Hepatocyte (in vitro differentiated cells): Measurements from ENCODE around the gene MIER2. TPM values are rescaled to one million over a fixed set of nuclear protein-coding genes. Genes with fewer than 3 reads are reported as not detected.

Experiments used
- DNase-seq: peaks from one replicate; pipeline ENCODE4 v3.0.0-alpha.2; 2016; ENCODE audit warnings: low spot score
- H2AFZ ChIP-seq: fragments of 200-600 bp; sonication (generic); 2 replicates; pipeline ENCODE4 v1.6.0; 2016; ENCODE audit warnings: antibody characterized with exemption, mild to moderate bottlenecking
- H3K27ac ChIP-seq: fragments of 200-600 bp; sonication (generic); 2 replicates; pipeline ENCODE4 v1.5.1; 2016; ENCODE audit warnings: mild to moderate bottlenecking
- H3K27me3 ChIP-seq: fragments of 200-600 bp; sonication (generic); 2 replicates; pipeline ENCODE4 v1.6.1; 2016
- H3K36me3 ChIP-seq: fragments of 200-600 bp; sonication (generic); replicated peaks from 2 replicates; pipeline ENCODE4 v1.5.1; 2016; ENCODE audit warnings: low read depth; ENCODE audit not compliant: insufficient read depth
- H3K4me1 ChIP-seq: fragments of 200-600 bp; sonication (generic); 2 replicates; pipeline ENCODE4 v1.5.1; 2016; ENCODE audit warnings: mild to moderate bottlenecking, moderate library complexity; ENCODE audit not compliant: insufficient read depth
- H3K4me2 ChIP-seq: fragments of 200-600 bp; sonication (generic); 2 replicates; pipeline ENCODE4 v1.6.0; 2016
- H3K4me3 ChIP-seq: fragments of 200-600 bp; sonication (generic); 2 replicates; pipeline ENCODE4 v1.5.1; 2016; ENCODE audit warnings: mild to moderate bottlenecking
- H3K79me2 ChIP-seq: fragments of 200-600 bp; sonication (generic); 2 replicates; pipeline ENCODE4 v1.6.0; 2017; ENCODE audit warnings: mild to moderate bottlenecking
- H3K9me2 ChIP-seq: fragments of 200-600 bp; sonication (generic); replicated peaks from 2 replicates; pipeline ENCODE4 v1.6.0; 2017; ENCODE audit warnings: mild to moderate bottlenecking; ENCODE audit not compliant: insufficient read depth
- H3K9me3 ChIP-seq: fragments of 200-600 bp; sonication (generic); 2 replicates; pipeline ENCODE4 v1.5.1; 2016; ENCODE audit warnings: low read depth, mild to moderate bottlenecking
- H4K20me1 ChIP-seq: fragments of 200-600 bp; sonication (generic); 2 replicates; pipeline ENCODE4 v1.6.0; 2016; ENCODE audit warnings: mild to moderate bottlenecking; ENCODE audit not compliant: insufficient read depth, poor library complexity, severe bottlenecking
- EZH2 ChIP-seq: fragments of 200-600 bp; sonication (generic); IDR thresholded peaks from 2 replicates; pipeline ENCODE4 v1.6.1; 2016; ENCODE audit warnings: antibody characterized with exemption, mild to moderate bottlenecking, borderline replicate concordance
- EZH2phosphoT487 ChIP-seq: fragments of 200-600 bp; sonication (generic); IDR thresholded peaks from one replicate; pipeline ENCODE4 v1.6.1; 2018; ENCODE audit warnings: antibody characterized with exemption, mild to moderate bottlenecking, low read depth, moderate library complexity; ENCODE audit not compliant: unreplicated experiment, severe bottlenecking
- WGBS: methylation state at CpG from one replicate; pipeline ENCODE4 v1.1.6; 2016; ENCODE audit warnings: low lambda C conversion rate; ENCODE audit errors: missing lambda C conversion rate; 5-methylcytosine and 5-hydroxymethylcytosine counted together
- polyA plus RNA-seq: library from polyadenylated mRNA; unstranded; fragments of >200 nt; fragmentation: Nextera tagmentation; extraction: Ambion mirVana; gene quantifications from 2 replicates; pipeline ENCODE4 v1.2.1, GENCODE V29; 2016
- total RNA-seq: library from RNA; depleted of rRNA; stranded (reverse); fragments of >200 nt; gene quantifications from 2 replicates; pipeline ENCODE4 v1.2.3, GENCODE V29; 2014
- TF ChIP-seq, protein P1 (sequence below): fragments of 200-600 bp; sonication (generic); IDR thresholded peaks from 2 replicates; pipeline ENCODE4 v1.5.1; 2016; ENCODE audit warnings: antibody characterized with exemption, mild to moderate bottlenecking; ENCODE audit not compliant: poor library complexity

MIER2 gene
- total and polyA plus RNA-seq, 2 experiments from 2014 or later, result 8.4 to 47.3 TPM

GRCh38 chr19:326871-327270, 17.7 kb downstream of the MIER2 start:
- Histone ChIP-seq H3K9me2 (no peaks in the 10 kb centered on the region), H3K79me2 (peaks cover 41% of the 10 kb centered on the region), H3K27me3 (no peaks in the 10 kb centered on the region), H3K27ac (no peak overlapping the region), H3K9me3 (no peaks in the 10 kb centered on the region), H4K20me1 (no peaks in the 10 kb centered on the region), H3K4me3 (no peak overlapping the region), H3K36me3 (peaks cover 4% of the 10 kb centered on the region), H2AFZ (no peak overlapping the region), H3K4me1 (no peaks in the 10 kb centered on the region), H3K4me2 (no peak overlapping the region)
- no peak for DNase-seq
- no peak for TF ChIP-seq EZH2
- TF ChIP-seq, protein P1, sequence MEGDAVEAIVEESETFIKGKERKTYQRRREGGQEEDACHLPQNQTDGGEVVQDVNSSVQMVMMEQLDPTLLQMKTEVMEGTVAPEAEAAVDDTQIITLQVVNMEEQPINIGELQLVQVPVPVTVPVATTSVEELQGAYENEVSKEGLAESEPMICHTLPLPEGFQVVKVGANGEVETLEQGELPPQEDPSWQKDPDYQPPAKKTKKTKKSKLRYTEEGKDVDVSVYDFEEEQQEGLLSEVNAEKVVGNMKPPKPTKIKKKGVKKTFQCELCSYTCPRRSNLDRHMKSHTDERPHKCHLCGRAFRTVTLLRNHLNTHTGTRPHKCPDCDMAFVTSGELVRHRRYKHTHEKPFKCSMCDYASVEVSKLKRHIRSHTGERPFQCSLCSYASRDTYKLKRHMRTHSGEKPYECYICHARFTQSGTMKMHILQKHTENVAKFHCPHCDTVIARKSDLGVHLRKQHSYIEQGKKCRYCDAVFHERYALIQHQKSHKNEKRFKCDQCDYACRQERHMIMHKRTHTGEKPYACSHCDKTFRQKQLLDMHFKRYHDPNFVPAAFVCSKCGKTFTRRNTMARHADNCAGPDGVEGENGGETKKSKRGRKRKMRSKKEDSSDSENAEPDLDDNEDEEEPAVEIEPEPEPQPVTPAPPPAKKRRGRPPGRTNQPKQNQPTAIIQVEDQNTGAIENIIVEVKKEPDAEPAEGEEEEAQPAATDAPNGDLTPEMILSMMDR, result no peak
- no peak for TF ChIP-seq EZH2phosphoT487
- WGBS, result 97% methylated on average over 15 of the region's 15 CpGs

GRCh38 chr19:325937-326565, 18.5 kb downstream of the MIER2 start:
- no peaks in the 10 kb centered on the region for H3K4me1 ChIP-seq
- no peak overlapping the region for H3K4me2 ChIP-seq
- no peak overlapping the region for H2AFZ ChIP-seq
- no peak overlapping the region for H3K4me3 ChIP-seq
- no peak for TF ChIP-seq EZH2phosphoT487
- H3K9me2 ChIP-seq, result no peaks in the 10 kb centered on the region
- WGBS, result 99% methylated on average over 30 of the region's 33 CpGs
- H3K79me2 ChIP-seq, result peaks cover 33% of the 10 kb centered on the region
- H4K20me1 ChIP-seq, result no peaks in the 10 kb centered on the region
- H3K9me3 ChIP-seq, result no peaks in the 10 kb centered on the region
- DNase-seq, result no peak
- H3K27ac ChIP-seq, result no peak overlapping the region
- H3K36me3 ChIP-seq, result peaks cover 4% of the 10 kb centered on the region
- no peaks in the 10 kb centered on the region for H3K27me3 ChIP-seq

DNA sequence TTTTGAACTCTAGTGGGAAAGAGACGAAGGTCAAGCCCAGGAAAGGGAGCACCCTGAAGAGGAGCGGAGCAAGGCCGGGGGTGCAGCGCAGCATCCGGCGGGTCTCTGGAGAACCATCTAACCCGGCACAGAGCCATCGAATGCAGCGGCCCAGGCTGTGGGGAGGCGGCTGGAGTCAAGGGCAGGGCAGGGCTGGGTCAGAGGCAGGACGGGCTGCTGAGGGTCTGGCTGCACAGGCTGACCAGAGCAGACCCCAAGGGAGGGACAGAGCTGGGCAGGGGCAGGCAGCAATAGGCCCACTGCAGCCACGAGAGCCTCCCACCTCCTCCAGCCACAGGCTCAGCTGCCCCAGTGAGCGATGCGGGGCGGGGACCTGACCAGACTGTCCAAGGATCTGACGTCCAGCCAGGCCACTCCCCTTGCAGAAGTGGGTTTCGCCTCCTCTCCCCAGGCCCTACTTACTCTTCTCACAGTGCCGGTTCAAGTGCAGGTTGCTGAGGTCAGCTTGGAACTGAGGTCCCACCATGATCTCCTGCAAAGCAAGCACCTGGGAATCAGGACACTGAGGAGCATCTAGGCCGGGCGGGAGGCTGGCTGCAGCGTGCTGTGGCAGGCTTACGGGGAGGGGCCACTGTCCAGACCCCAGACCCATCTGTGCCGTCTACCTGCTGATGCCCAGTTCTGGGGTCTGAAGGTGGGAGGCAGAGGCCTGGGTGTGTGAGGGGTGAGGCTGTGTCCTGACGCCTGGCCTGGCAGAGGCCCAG, 19.2 kb downstream of the MIER2 start:
- Histone ChIP-seq H3K27me3 (no peaks in the 10 kb centered on the region), H3K4me2 (no peak overlapping the region), H3K4me3 (no peak overlapping the region), H2AFZ (no peak overlapping the region), H4K20me1 (no peaks in the 10 kb centered on the region), H3K4me1 (no peaks in the 10 kb centered on the region), H3K9me2 (no peaks in the 10 kb centered on the region), H3K9me3 (no peaks in the 10 kb centered on the region), H3K79me2 (peaks cover 26% of the 10 kb centered on the region), H3K27ac (no peak overlapping the region), H3K36me3 (peaks cover 4% of the 10 kb centered on the region)
- DNase-seq, result no peak
- TF ChIP-seq EZH2phosphoT487, result no peak
- TF ChIP-seq EZH2, result no peak
- TF ChIP-seq, protein P1, result no peak
- WGBS, result 97% methylated on average over 21 of the region's 24 CpGs

DNA sequence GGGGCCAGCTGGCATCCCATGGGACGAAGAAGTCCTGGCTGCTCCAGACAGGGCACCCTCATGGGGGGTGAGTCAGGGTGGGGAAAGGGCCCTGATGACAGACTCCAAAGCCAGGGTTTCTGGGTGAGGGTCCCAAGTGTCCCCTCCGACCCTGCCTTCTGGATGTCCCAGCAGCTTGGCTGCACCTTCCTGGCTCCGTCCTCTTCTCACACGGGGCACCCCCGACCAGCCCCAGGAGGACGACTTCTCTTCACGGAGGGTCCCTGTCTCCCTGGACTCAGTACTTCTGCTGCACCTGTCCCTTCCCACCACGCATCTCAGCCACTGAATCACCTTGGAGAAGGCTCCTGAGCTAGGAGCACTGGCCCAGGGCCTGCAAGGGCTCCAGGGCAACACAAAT, 19.9 kb downstream of the MIER2 start:
- no peak overlapping the region for H2AFZ ChIP-seq
- H3K36me3 ChIP-seq, result peaks cover 4% of the 10 kb centered on the region
- H3K4me1 ChIP-seq, result no peaks in the 10 kb centered on the region
- H3K27ac ChIP-seq, result no peak overlapping the region
- no peak overlapping the region for H3K4me2 ChIP-seq
- H3K9me3 ChIP-seq, result no peaks in the 10 kb centered on the region
- DNase-seq, result no peak
- WGBS, result 97% methylated on average over 8 of the region's 8 CpGs
- H3K27me3 ChIP-seq, result no peaks in the 10 kb centered on the region
- no peaks in the 10 kb centered on the region for H3K9me2 ChIP-seq
- H3K79me2 ChIP-seq, result peaks cover 26% of the 10 kb centered on the region
- no peaks in the 10 kb centered on the region for H4K20me1 ChIP-seq
- H3K4me3 ChIP-seq, result no peak overlapping the region
- no peak for TF ChIP-seq EZH2phosphoT487
- TF ChIP-seq, protein P1, result no peak
